ENCODE results near the gene MEOX2.

Gene MEOX2

DNA sequence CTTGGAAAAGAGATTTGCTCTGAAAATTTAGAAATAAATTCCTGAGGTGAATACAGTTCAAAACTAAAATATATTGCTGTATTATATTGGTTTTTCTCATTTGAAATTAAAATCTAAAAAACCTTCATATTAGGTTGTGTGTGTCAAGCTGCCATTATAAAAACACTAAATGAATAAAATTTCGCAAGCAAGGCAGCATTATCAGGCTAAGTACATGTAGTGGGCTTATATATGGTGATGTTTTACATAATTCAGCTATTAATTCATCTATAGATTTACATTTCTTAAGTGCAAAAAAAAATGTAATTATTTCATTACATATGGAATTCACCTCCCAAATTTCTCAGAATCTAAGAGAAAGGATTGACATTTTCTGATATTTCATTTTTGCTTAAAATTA, 5.3 kb downstream of the MEOX2 start:
- no peak for DNase-seq (ENCODE audit: low read depth)

DNA sequence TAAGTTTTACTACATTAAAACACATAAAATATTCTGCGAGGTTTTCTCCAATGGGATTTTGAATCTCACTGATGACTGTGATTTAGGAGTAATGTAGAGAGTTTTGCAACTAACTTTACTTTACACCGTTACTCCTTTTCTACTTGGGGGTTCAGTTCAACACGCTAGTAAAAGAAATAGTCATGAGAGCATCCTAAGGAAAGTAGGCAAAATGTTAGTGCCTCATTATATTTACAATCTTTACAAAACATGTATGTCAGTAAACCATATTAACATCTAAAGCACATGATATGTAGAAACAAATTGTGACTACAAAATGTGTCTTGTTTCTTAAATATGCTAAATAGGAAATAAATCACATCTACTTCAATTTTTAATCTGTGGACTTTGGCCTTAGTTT, 6.0 kb downstream of the MEOX2 start:
- DNase-seq (ENCODE audit: low read depth), result no peak

DNA sequence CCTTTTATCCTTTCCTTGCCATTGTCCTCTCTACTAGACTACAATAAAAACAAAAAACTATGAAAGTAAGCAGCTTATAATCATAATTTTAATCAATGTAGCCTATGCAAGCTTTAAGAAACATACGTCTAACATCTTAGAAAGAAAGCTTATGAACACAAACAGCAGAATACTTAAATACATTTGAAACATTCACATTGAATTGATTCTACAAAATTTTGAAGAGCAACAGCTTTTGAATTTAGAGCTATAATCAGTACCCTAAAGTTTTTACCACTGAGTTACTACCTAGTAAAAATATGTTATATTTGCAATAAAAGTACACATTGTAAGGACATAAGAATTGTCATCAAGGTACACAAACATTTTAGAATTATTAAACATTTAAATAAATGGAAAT, 7.2 kb downstream of the MEOX2 start:
- no peak for DNase-seq (ENCODE audit: low read depth)

DNA sequence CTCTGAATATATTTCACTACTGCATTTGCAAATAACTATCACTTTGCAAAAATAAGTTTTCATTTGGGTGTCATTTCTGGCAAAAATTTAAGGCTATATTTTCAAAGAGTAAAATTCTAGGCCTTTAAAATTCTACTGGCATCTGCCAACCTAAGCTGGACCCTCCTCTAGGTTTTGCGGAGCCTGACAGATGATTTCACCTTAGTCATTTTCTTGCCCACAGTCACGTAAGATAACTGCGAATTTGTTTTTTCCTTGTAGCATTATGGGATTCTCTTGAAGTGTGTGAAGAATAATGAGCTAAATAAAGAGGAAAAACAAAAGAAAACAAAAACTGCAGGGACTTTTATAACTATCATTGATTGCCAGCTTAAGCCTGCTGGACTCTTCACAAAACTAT, 7.8 kb downstream of the MEOX2 start:
- no peak for DNase-seq (ENCODE audit: low read depth)

DNA sequence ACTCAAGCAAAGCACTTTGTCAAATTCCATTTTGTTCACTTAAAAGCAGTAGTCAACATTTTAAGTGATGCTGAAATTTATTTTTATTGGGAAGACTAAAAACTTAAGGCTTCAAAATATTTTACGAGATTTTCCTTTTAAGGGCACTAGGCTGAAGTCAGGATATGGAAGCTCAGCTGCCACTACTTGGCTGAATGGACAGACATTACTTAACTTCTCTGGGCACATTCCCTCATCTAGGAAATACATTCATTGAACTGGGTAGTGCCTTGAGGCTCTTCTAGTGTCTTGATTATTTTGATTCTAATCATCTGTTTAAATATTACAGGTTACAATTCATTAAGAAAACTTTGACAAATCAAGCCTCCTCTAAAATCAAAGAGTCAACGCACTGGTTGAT, 11.1 kb downstream of the MEOX2 start:
- DNase-seq (ENCODE audit: low read depth), result no peak

DNA sequence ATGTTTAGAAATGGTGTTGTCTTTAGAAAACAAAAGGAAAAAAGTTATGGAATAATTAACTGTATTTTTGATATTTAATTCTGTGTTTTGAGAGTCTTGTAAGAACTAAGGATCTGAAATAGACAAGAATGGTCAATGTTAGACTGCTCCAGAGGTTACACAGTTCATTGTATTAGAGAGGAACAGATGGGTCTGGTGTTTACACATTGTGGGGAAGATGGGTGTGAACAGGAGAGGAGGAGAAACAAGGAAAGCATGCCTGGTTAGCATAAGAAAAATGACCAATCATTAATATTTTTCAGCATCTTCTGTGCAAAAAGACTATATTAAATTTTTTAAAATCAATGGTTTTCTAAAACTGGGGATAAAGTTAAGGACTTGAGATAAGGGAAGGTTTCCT, 11.9 kb downstream of the MEOX2 start:
- no peak for DNase-seq (ENCODE audit: low read depth)

DNA sequence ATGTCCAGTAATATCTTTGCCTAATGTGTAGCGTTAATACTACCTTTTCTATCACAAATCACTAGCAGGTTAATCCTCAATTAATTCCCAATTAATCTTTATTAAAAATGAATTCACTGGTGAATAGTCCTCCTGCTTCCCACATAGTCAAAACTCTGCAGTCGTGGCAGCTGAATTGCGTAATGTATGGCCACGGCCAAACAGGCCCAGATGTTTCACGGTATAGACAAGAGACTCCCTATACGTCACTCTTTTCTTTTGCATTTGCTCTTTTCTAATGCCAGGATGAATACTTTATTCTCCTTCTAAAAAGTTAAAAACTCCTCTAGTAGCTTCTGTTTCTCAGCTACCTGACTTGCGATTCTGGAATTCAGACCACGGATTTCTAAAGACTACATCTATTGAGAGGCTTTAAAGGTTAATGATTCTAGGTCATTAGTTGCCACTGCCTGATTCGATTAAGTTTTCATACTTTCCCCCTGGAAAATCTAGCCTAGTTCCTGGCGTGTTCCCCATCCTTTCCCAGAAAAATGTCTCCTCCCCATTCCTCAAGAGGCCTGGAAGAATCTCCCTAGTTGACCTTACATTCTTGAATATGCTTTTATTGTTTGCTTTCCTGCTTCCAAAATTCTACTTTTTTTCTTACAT, 16.9 kb downstream of the MEOX2 start:
- DNase-seq (ENCODE audit: low read depth), result no peak

DNA sequence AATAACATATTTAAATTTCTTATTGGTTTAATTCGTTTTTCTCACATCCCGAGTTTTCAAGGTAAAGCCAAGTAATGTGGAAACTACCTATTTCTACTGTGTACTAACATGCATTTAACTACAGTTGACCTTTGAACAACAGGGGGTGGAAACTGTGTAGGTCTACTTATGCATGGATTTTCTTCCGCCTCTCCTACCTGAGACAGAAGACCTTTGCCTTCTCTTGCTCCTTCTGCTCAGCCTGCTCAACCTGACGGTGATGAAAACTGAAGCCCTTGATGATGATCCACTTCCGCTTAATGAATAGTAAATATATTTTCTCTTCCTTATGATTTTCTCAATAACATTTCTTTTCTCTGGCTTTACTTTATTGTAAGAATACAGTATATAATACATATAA, 18.5 kb downstream of the MEOX2 start:
- DNase-seq (ENCODE audit: low read depth), result no peak

DNA sequence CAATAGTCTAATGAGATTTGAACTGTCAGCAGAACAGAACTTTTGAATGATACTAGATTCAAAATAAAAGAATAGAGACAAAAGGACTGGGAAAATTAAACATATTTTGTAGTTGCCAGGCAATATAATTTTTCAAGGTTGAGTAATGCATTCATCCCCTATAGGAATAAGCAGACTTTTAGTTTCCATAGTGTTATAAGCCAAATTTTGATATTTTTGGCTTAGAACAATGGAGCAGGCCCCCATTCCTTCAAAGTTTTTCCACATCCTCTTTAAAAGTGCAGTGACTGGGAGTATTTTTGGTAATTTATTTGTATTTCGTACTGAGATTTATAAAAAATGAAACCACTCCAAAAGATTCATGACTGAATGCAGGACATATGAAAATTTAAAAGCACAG, 24.0 kb downstream of the MEOX2 start:
- no peak for DNase-seq (ENCODE audit: low read depth)

DNA sequence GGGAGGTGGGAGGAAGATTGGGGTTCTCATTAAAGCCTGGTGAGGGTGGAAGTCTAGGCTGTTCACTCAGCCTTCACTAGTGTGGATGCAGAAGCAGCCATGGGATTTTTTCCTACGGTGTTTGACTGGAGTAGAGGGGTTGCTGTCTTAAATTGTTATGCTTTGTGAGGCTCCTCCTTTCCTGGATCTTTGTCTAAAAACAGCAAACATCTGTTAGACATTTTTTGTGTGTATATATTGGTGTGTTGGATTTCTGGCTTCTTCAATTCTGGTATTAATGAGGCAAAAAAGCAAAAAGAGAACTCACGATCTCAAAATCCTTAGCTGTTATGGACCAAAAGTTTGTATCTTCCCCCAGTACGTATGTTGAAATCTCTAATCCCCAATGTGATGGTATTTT, 28.2 kb downstream of the MEOX2 start:
- DNase-seq (ENCODE audit: low read depth), result no peak

DNA sequence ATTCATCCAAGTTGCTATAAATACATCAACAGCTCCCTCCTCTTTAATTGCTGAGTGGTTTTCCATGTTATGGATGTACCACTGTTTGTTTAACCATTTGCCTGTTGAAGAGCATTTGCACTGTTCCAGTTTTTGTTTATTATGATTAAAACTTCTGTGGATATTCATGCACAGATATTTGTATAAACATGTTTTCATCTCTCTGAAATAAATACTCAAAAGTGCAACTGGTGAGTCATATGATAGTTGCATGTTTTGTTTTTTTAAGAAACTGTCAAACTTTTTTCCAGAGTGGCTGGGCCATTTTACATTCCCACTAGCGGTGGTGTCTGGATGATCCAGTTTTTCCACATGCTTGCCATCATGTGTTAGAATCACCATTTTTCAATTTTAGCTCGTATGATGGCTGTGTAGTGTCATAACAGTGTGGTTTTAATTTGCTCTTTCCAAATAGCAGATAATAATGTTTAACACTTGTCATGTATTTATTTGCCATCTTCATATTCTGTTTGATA, 33.6 kb downstream of the MEOX2 start:
- DNase-seq (ENCODE audit: low read depth), result no peak

DNA sequence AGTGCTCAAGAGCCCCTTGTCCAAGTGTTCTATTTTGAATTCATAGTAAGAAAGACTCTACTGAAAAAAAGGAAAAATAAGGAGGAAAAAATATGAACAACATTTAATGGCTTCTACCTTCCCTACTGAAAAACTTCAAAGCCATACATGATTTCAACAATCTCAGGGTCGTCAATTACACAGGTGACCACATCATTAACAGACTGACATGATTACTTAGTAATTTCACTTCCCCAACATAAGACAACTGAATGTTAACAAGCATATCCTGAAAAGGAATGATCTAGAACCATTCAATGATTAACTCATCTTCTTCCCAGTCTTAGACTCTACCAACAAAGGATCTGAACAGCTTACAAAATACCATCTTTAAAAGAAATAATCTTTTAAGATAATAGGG, 34.8 kb downstream of the MEOX2 start:
- no peak for DNase-seq (ENCODE audit: low read depth)

DNA sequence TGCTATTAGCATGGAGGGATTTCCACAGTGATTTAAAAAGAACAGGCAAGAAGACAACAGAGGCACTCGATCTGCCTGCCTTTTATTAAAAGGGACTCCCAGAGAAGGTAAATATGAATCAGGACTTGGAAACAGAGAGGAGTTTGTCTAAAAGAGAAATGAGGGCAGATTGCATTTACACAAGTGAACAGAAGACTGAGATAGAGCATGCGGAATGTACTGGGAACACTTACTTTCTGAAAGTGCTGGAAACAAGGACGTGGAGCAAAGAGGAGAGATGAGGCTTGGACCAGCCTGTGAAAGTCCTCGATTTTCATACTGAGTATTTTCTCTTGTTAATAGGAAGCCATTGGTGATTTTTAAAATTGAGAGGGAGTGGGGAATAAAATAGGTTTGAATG, 35.7 kb downstream of the MEOX2 start:
- no peak for DNase-seq (ENCODE audit: low read depth)

DNA sequence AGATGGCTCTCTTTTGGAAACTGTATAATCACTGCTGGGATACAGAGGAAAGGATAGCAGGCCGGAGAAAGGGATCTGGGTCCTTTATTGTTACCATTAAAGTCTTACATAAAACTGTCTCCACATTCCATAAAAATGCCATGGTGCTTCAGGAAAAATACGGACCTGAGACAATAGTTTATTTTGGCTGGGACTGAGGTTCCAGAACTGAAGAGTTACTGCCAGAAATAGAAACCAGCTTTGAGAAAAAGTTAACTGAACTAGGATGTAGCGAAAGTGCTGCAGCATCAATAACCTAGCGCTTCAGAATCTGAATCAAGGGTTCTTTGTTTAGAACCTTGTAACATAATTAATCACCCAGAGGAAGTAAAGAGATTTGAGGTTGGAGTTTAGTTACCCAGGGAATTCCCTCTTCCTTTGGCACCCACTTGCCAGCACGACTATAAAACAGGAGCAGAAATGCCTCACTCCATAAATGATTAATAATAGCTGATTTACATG, 38.0 kb downstream of the MEOX2 start:
- no peak for DNase-seq (ENCODE audit: low read depth)

DNA sequence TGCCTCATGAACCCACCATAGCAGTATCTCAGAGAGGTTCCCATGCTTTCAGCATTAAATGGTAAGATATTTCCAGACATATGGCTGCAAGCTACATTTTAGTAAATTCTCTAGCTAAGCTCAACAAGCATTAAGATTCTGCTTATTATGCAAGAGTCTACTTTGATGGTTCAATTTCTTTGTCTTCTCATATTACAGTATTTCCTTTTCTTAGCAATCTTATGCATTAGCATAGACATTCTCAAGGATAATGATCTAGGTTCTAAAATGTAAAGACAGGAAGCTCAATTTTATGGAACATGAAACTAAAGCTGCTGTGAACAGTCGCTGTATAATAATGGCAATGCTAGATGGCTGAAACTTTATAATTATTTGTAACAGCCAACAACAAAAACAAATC, 39.2 kb downstream of the MEOX2 start:
- DNase-seq (ENCODE audit: low read depth), result no peak

DNA sequence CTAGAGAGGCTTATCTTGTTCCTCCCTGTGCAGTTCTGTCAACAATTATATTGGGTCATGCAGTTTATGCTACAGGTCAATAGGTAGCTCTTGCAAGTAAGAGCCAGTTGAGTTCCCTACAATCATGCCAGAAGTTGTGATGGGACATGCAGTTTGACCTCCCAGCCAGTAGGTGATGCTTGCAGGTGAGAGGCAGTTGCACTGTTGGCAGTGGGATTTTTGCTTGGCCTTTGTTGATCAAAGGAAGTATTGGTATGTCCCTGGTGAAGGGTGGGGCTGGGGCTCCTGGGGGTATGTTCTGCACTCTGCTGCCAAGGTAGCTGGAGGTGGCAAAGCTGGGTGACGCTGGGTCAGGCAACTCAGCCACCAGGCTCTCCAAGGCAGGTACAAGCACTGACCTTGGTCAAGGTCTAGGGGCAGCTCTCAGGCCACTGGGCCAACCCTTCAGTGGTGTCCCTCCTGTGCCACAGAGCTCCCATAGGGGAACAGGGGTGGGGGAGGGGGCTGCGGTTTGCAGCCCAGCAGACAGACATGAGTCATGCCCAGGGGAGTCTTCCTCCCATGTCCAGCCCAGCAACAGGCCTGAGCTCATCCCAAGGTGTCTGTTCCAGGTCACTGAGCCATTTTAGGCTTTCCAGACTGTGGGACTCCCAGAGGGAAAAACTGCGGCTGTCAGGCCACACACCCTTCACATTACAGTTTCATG, 43.3 kb downstream of the MEOX2 start:
- no peak for DNase-seq (ENCODE audit: low read depth)

DNA sequence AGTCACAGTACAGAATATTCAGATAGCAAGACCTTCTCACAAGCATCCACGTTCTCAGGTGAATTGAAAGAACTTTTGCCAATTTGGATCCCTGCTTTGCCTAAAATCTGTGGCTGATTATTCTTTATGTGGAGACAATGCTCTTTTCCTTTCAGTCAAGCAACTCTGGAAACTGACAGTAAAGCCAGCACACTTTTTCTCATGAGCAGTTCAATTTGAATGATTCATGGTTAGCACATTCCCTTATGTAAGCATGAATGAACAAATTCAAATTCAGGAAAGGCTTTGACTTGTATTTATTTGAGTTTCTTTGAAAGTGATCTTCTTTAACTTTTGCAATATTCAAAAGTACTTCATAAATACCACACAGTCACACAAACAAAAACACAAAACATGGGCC, 57.6 kb downstream of the MEOX2 start:
- DNase-seq (ENCODE audit: low read depth), result no peak

DNA sequence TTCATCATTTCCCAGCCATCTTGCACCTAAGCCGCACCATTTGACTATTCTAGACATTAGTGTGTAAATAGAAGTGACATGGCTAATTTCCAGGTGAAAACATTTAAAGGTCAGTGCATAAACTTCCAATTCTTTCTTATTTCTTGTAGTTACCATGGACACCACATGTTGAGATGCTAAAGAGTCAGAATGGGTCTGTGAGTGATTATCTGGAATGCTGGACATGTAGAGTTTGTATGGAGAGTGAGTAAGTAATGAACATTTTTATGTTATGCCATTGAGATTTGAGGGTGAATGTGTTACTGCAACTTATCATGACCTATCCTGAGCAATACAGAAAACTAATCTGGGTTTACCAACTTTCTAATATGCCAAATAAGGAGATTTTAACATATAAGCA, 60.4 kb downstream of the MEOX2 start:
- no peak for DNase-seq (ENCODE audit: low read depth)

DNA sequence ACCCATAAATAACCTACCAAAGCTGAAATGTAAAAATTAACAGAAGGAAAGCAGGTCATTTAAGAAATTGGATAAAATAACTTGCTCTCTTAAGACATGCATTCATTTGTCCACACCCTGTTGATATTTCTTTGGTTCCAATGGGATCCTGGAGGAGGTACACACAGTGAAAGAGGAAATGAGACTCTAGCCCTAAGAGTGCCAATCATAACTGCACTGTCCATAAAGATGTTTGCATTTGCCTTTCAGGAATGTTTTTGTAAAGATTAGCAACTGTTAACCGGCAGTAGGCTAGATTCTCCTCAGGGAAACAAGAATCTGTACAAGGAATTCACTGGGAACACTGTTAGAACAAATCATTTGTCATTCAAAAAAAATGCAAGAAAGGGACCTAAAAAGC, 61.0 kb downstream of the MEOX2 start:
- DNase-seq (ENCODE audit: low read depth), result no peak

DNA sequence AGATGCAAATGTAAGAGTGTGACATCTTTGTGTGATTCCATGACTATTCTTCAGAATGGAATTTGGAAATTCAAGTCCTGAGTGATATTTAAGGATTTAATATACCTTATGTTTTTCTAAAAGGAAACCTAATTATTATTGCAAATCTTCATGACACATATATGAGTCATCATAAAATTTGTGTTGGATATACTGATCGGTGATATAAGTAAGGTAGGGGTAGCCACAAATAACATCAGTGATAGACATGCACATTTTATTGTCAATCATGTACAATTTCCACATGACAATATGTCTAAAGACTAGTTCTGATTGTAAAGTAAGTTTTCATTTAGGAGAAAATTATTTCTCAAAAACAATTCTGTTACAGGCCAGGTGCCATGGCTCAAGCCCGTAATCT, 65.0 kb downstream of the MEOX2 start:
- DNase-seq (ENCODE audit: low read depth), result no peak

DNA sequence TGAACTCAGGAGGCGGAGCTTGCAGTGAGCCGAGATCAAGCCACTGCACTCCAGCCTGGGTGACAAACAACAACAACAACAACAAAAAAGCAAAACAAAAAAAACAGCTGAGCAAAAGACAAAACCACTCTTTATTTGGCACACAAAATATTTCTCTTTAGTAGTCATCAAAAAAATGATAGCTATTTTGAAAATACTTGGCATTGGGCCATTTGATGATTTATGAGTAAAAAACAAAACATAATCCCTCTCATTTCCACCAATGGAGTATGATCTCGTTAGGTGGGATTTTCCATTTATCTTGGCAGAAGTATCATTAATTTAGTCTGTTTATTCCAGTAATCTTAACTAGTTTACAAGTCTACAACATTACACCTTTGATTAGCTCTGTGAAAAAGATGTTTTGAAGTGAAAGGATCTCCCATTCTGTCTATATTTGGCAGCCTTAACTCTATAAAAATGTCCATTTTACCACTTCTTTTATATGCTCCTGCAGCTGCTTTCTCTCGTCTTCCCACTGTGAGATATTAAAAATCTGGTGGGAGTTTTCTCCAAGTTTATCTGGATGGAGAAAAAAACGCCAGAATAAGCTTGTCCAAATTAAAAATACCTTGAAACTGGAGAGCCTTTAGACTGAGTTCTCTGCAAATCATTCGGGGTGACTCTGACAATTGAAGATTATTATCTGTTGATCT, 65.8 kb downstream of the MEOX2 start:
- no peak for DNase-seq (ENCODE audit: low read depth)

DNA sequence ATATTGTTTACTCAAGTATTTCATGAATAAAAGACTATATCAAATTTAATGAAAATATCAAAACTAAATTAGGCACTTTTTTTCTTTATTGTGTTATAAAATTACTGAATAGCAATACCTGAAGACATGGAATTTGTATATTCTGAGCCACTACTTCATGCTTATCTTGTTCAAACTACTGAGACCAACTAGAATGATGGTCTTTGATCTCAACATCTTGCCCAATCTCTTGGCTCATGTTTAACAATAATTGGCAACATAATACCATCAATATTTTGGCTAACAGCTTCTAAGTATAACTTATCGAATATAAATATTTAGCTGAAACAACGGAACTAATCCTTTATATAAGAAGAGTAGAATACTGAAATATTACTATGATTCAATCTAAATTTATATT, 68.2 kb downstream of the MEOX2 start:
- DNase-seq (ENCODE audit: low read depth), result no peak

DNA sequence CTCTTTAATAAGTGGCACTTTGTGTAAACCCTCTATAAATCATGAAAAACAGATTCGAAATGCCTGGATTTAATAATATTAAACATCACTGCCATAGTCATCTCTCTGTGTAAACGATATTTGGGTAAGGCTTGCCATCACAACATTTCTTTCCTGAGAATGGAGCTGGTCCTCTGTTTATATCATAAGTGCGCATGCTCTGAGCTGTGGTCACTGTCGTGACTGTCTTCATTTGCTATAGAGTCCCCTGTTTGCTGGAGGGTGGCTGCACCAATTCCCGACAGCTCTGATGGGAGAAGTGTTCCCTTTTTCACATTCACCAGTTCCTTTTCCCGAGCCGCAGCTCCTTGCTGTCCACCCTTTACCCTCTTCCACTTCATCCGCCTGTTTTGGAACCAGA, 74.3 kb downstream of the MEOX2 start:
- DNase-seq (ENCODE audit: low read depth), result no peak

Data from stimulated activated CD8-positive, alpha-beta memory T cell treated with anti-CD3 and anti-CD28 coated beads, Interleukin-15, amount 100 ng/mL, for 24 hours (primary cell).